Keratinocyte (primary cell): ENCODE measurements around the gene DOCK1. TPM values are rescaled to one million over a fixed set of nuclear protein-coding genes. Genes with fewer than 3 reads are reported as not detected.

Experiments used
- DNase-seq: peaks from one replicate; pipeline ENCODE4 v3.0.0-alpha.2; 2011; ENCODE audit warnings: low read depth, missing footprints, low spot score
- FAIRE-seq: peaks from 2 replicates; lab custom pipeline; 2011; peaks lifted over from hg19 to GRCh38; lab: Jason Lieb, UNC
- H2AFZ ChIP-seq: 2 replicates; pipeline ENCODE4 v1.6.0; 2012; ENCODE audit warnings: low read length, control low read depth, inconsistent platforms; ENCODE audit not compliant: control insufficient read depth
- H3K27ac ChIP-seq: 2 replicates; pipeline ENCODE4 v1.5.1; 2011; ENCODE audit warnings: low read length; ENCODE audit not compliant: control insufficient read depth, insufficient read depth
- H3K27me3 ChIP-seq: 3 replicates; pipeline ENCODE4 v1.6.0; 2011; ENCODE audit warnings: low read length; ENCODE audit not compliant: control insufficient read depth, insufficient read depth; ENCODE audit errors: extremely low read depth
- H3K36me3 ChIP-seq, 2 experiments: 2 replicates in 1 of 2; 3 replicates in 1 of 2; pipeline ENCODE4 v1.5.1; 2011; ENCODE audit warnings: low read length in 2 of 2, mild to moderate bottlenecking in 1 of 2; ENCODE audit not compliant: control insufficient read depth in 2 of 2, insufficient read depth in 2 of 2; ENCODE audit errors: extremely low read depth in 1 of 2
- H3K4me1 ChIP-seq: 3 replicates; pipeline ENCODE4 v1.5.1; 2011; ENCODE audit warnings: low read length; ENCODE audit not compliant: control insufficient read depth, insufficient read depth; ENCODE audit errors: extremely low read depth
- H3K4me2 ChIP-seq: 3 replicates; pipeline ENCODE4 v1.6.0; 2011; ENCODE audit warnings: low read depth, low read length; ENCODE audit not compliant: control insufficient read depth, insufficient read depth; ENCODE audit errors: extremely low read depth
- H3K4me3 ChIP-seq, 3 experiments: fragments of 200-600 bp in 1 of 3; sonication (generic) in 1 of 3; 2 replicates in 2 of 3; 3 replicates in 1 of 3; pipeline ENCODE4 v1.5.1; 2011 to 2016; ENCODE audit warnings: low read length in 3 of 3, mild to moderate bottlenecking in 3 of 3, control low read depth in 2 of 3, inconsistent platforms in 1 of 3, low read depth in 1 of 3, mixed read lengths in 1 of 3, mixed run types in 1 of 3, moderate library complexity in 1 of 3; ENCODE audit not compliant: control insufficient read depth in 2 of 3, insufficient read depth in 2 of 3; ENCODE audit errors: extremely low read depth in 1 of 3
- H3K79me2 ChIP-seq: 2 replicates; pipeline ENCODE4 v1.6.0; 2012; ENCODE audit warnings: low read length; ENCODE audit not compliant: control insufficient read depth, insufficient read depth
- H3K9ac ChIP-seq: 3 replicates; pipeline ENCODE4 v1.6.0; 2011; ENCODE audit warnings: low read length; ENCODE audit not compliant: control insufficient read depth, insufficient read depth; ENCODE audit errors: extremely low read depth
- H3K9me1 ChIP-seq: 3 replicates; pipeline ENCODE4 v1.6.0; 2011; ENCODE audit warnings: low read length; ENCODE audit not compliant: control insufficient read depth, insufficient read depth; ENCODE audit errors: extremely low read depth
- H3K9me3 ChIP-seq: 2 replicates; pipeline ENCODE4 v1.5.1; 2012; ENCODE audit warnings: low read depth, low read length; ENCODE audit not compliant: control insufficient read depth
- H4K20me1 ChIP-seq: 3 replicates; pipeline ENCODE4 v1.6.0; 2011; ENCODE audit warnings: low read length; ENCODE audit not compliant: control insufficient read depth, insufficient read depth; ENCODE audit errors: extremely low read depth
- CTCF ChIP-seq, 3 experiments: IDR thresholded peaks in 1 of 3; conservative IDR thresholded peaks in 1 of 3; optimal IDR thresholded peaks in 1 of 3; 2 replicates in 2 of 3; 3 replicates in 1 of 3; pipeline versions ENCODE3 to v1.5.1; 2011; ENCODE audit warnings: low read length in 3 of 3, mild to moderate bottlenecking in 3 of 3, moderate library complexity in 2 of 3, control low read depth in 1 of 3, inconsistent platforms in 1 of 3; ENCODE audit not compliant: insufficient read depth in 2 of 3; ENCODE audit errors: extremely low read depth in 1 of 3
- EZH2 ChIP-seq: IDR thresholded peaks from one replicate; pipeline ENCODE4 v1.6.1; 2012; ENCODE audit warnings: inconsistent platforms, mild to moderate bottlenecking, low read length, moderate library complexity
- dilution Hi-C: fragments of 300-500 bp; cut with MboI; formaldehyde crosslinking; loops from one replicate; pipeline ENCODE4 v1.7.0; 2020; ENCODE audit warnings: low sequenced_read_pairs; ENCODE audit not compliant: extremely low pct_ligation_motif_present
- polyA plus RNA-seq, 5 experiments: library from polyadenylated mRNA; depleted of rRNA in 3 of 5; stranded (reverse) in 3 of 5; stranded (forward) in 1 of 5; unstranded in 1 of 5; fragments of >200 nt; gene quantifications; 1 replicate in 1 of 5; 2 replicates in 3 of 5; 3 replicates in 1 of 5; pipeline versions ENCODE4 v1.2.1 to v1.2.3, GENCODE V29; 2011 to 2012; ENCODE audit warnings: missing spikeins in 2 of 5, low read depth in 1 of 5, low replicate concordance in 1 of 5

Gene DOCK1
- polyA plus RNA-seq, 1 donor (not counting 4 experiments of a cell fraction or from before 2014, with no cell fraction given): 15.7 TPM

GRCh38 chr10:126872135-126872534 is 33.1 kb upstream of the DOCK1 start:
- TF ChIP-seq EZH2 (no peak), CTCF (optimal IDR thresholded peaks at IDR 0.05 in 1 of 3, IDR thresholded peaks at IDR 0.05 in 1 of 3, conservative IDR thresholded peaks at IDR 0.05 in 1 of 3; ENCODE audit: extremely low read depth in 1 of 3, insufficient read depth in 2 of 3, low read length in 3 of 3) (no peak)
- dilution Hi-C loops: no loop called here
- Histone ChIP-seq H3K4me3 (no peak overlapping the region), H3K79me2 (no peaks in the 10 kb centered on the region), H3K9me3 (no peaks in the 10 kb centered on the region), H3K27me3 (peaks cover 6% of the 10 kb centered on the region), H3K4me1 (no peaks in the 10 kb centered on the region), H3K4me2 (no peak overlapping the region), H4K20me1 (no peaks in the 10 kb centered on the region), H3K9me1 (no peaks in the 10 kb centered on the region), H3K36me3 (no peaks in the 10 kb centered on the region), H3K27ac (no peak overlapping the region), H2AFZ (no peak overlapping the region), H3K9ac (no peak overlapping the region)
- DNase-seq (no peak), FAIRE-seq (no peak)

- Histone ChIP-seq H3K4me3 (no peak overlapping the region), H3K4me1 (no peaks in the 10 kb centered on the region), H3K4me2 (no peak overlapping the region), H3K9me1 (no peaks in the 10 kb centered on the region), H2AFZ (no peak overlapping the region), H3K36me3 (no peaks in the 10 kb centered on the region), H3K27ac (no peak overlapping the region), H4K20me1 (no peaks in the 10 kb centered on the region), H3K27me3 (peaks cover 6% of the 10 kb centered on the region), H3K79me2 (no peaks in the 10 kb centered on the region), H3K9me3 (no peaks in the 10 kb centered on the region), H3K9ac (no peak overlapping the region)
- FAIRE-seq: no peak
- TF ChIP-seq EZH2: no peak
- dilution Hi-C loops: no loop called here
- no peak for DNase-seq
Measured at GRCh38 chr10:126872768-126873167, 32.5 kb upstream of the DOCK1 start.

GRCh38 chr10:126876456-126876855 is 28.8 kb upstream of the DOCK1 start:
- H3K4me1 ChIP-seq: no peaks in the 10 kb centered on the region
- no peaks in the 10 kb centered on the region for H3K9me1 ChIP-seq
- no peak overlapping the region for H3K27ac ChIP-seq
- no peak overlapping the region for H2AFZ ChIP-seq
- DNase-seq: no peak
- H3K79me2 ChIP-seq: no peaks in the 10 kb centered on the region
- H3K36me3 ChIP-seq: no peaks in the 10 kb centered on the region
- no peak overlapping the region for H3K4me2 ChIP-seq
- no peak overlapping the region for H3K9ac ChIP-seq
- no peaks in the 10 kb centered on the region for H4K20me1 ChIP-seq
- H3K27me3 ChIP-seq: peaks cover 6% of the 10 kb centered on the region
- dilution Hi-C loops: no loop called here
- no peaks in the 10 kb centered on the region for H3K9me3 ChIP-seq
- TF ChIP-seq EZH2: no peak
- no peak for TF ChIP-seq CTCF (optimal IDR thresholded peaks at IDR 0.05 in 1 of 3, IDR thresholded peaks at IDR 0.05 in 1 of 3, conservative IDR thresholded peaks at IDR 0.05 in 1 of 3; ENCODE audit: extremely low read depth in 1 of 3, insufficient read depth in 2 of 3, low read length in 3 of 3)
- no peak overlapping the region for H3K4me3 ChIP-seq
- no peak for FAIRE-seq
